ENCODE measurements around the gene SORL1-AS1.

The SORL1-AS1 gene

DNA sequence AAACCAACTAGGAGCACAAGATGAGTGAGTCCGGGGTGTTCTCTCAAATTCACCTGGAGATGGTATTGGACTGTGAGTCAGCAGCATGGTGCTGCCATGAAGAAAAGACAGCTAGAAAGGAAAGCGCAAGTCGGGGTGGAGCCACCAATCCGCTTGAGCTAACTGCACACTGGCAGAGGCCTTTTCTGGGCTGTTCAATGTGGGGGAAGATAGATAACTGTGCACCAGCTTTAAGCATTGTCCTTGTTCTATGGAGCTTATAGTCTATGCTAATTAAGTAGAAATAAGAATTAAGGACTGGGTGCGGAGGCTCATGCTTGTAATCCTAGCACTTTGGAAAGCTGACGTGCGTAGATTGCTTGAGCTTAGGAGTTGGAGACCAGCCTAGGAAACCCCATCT lies 21.9 kb upstream of the SORL1-AS1 start:
- Histone ChIP-seq H3K4me2 (no peak overlapping the region), H2AFZ (replicated peaks) (no peak overlapping the region), H4K20me1 (ENCODE audit: low read depth) (no peaks in the 10 kb centered on the region), H3F3A (ENCODE audit: low read depth) (peaks cover 22% of the 10 kb centered on the region), H3K27ac (no peak overlapping the region), H3K9ac (no peak overlapping the region), H3K4me3 (no peak overlapping the region), H3K79me2 (ENCODE audit: low read depth) (peaks cover 8% of the 10 kb centered on the region), H3K36me3 (no peaks in the 10 kb centered on the region), H3K27me3 (no peaks in the 10 kb centered on the region), H3K9me3 (ENCODE audit: low read depth) (no peaks in the 10 kb centered on the region), H3K4me1 (peaks cover 23% of the 10 kb centered on the region)
- Mint-ChIP-seq H3K27me3 (ENCODE audit: insufficient read depth, low read depth) (peaks cover 8% of the 10 kb centered on the region), H3K4me3 (no peak overlapping the region), H3K4me1 (peaks cover 23% of the 10 kb centered on the region), H3K27ac (no peak overlapping the region), H3K9me3 (peaks cover 2% of the 10 kb centered on the region), H3K36me3 (peaks cover 7% of the 10 kb centered on the region)
- TF ChIP-seq EZH2 (IDR thresholded peaks at IDR 0.05), result no peak
- TF ChIP-seq EZH2phosphoT487 (IDR thresholded peaks at IDR 0.05), result no peak
- TF ChIP-seq, protein P1, sequence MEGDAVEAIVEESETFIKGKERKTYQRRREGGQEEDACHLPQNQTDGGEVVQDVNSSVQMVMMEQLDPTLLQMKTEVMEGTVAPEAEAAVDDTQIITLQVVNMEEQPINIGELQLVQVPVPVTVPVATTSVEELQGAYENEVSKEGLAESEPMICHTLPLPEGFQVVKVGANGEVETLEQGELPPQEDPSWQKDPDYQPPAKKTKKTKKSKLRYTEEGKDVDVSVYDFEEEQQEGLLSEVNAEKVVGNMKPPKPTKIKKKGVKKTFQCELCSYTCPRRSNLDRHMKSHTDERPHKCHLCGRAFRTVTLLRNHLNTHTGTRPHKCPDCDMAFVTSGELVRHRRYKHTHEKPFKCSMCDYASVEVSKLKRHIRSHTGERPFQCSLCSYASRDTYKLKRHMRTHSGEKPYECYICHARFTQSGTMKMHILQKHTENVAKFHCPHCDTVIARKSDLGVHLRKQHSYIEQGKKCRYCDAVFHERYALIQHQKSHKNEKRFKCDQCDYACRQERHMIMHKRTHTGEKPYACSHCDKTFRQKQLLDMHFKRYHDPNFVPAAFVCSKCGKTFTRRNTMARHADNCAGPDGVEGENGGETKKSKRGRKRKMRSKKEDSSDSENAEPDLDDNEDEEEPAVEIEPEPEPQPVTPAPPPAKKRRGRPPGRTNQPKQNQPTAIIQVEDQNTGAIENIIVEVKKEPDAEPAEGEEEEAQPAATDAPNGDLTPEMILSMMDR (IDR thresholded peaks at IDR 0.05), result no peak
- DNase-seq (ENCODE audit: low spot score), result no peak

- TF ChIP-seq, protein P1 (IDR thresholded peaks at IDR 0.05), result no peak
- no peak for TF ChIP-seq EZH2phosphoT487 (IDR thresholded peaks at IDR 0.05)
- no peak for TF ChIP-seq EZH2 (IDR thresholded peaks at IDR 0.05)
- Histone ChIP-seq H3K4me2 (no peak overlapping the region), H3F3A (ENCODE audit: low read depth) (peaks cover 7% of the 10 kb centered on the region), H3K79me2 (ENCODE audit: low read depth) (peaks cover 23% of the 10 kb centered on the region), H3K9ac (no peak overlapping the region), H3K4me3 (no peak overlapping the region), H3K9me3 (ENCODE audit: low read depth) (no peaks in the 10 kb centered on the region), H3K27ac (no peak overlapping the region), H3K4me1 (peaks cover 18% of the 10 kb centered on the region), H3K36me3 (no peaks in the 10 kb centered on the region), H4K20me1 (ENCODE audit: low read depth) (peaks cover 9% of the 10 kb centered on the region), H3K27me3 (no peaks in the 10 kb centered on the region), H2AFZ (replicated peaks) (no peak overlapping the region)
- no peak overlapping the region for H3K27ac Mint-ChIP-seq
- H3K27me3 Mint-ChIP-seq (ENCODE audit: insufficient read depth, low read depth), result peaks cover 4% of the 10 kb centered on the region
- H3K4me3 Mint-ChIP-seq, result no peak overlapping the region
- no peaks in the 10 kb centered on the region for H3K9me3 Mint-ChIP-seq
- peaks cover 7% of the 10 kb centered on the region for H3K36me3 Mint-ChIP-seq
- DNase-seq (ENCODE audit: low spot score), result no peak
- H3K4me1 Mint-ChIP-seq, result peaks cover 8% of the 10 kb centered on the region
Observed at GRCh38 chr11:121473064-121473777, 20.5 kb upstream of the SORL1-AS1 start.

DNA sequence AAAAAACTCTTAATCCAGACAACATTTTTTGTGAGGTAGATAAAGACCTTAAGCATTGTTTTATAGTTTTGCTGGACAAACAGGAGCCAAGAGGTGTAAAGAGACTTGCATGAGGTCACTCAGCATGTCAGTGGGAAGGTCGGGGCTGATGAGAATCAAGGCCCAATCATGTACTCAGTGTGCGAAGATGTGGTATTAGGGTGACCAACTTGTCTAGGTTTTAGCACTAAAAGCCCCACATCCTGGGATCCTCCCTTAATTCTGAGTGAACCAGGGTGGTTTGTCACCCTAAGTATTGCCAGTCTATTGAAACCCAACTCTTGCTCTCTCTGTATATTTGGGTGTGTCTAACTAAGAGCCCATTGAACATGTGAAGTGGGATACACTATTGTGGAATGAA lies 19.5 kb upstream of the SORL1-AS1 start:
- Mint-ChIP-seq H3K36me3 (peaks cover 7% of the 10 kb centered on the region), H3K27me3 (ENCODE audit: insufficient read depth, low read depth) (peaks cover 2% of the 10 kb centered on the region), H3K4me1 (peaks cover 12% of the 10 kb centered on the region), H3K4me3 (no peak overlapping the region), H3K9me3 (no peaks in the 10 kb centered on the region), H3K27ac (no peak overlapping the region)
- Histone ChIP-seq H3K9ac (no peak overlapping the region), H4K20me1 (ENCODE audit: low read depth) (peaks cover 15% of the 10 kb centered on the region), H2AFZ (replicated peaks) (no peak overlapping the region), H3K4me1 (peaks cover 23% of the 10 kb centered on the region), H3K79me2 (ENCODE audit: low read depth) (peaks cover 32% of the 10 kb centered on the region), H3K36me3 (no peaks in the 10 kb centered on the region), H3K27ac (no peak overlapping the region), H3K9me3 (ENCODE audit: low read depth) (no peaks in the 10 kb centered on the region), H3K4me3 (no peak overlapping the region), H3K4me2 (no peak overlapping the region), H3F3A (ENCODE audit: low read depth) (peaks cover under 1% of the 10 kb centered on the region), H3K27me3 (no peaks in the 10 kb centered on the region)
- TF ChIP-seq EZH2phosphoT487 (IDR thresholded peaks at IDR 0.05) (no peak), EZH2 (IDR thresholded peaks at IDR 0.05) (no peak)
- TF ChIP-seq, protein P1 (IDR thresholded peaks at IDR 0.05), result no peak
- no peak for DNase-seq (ENCODE audit: low spot score)
